SK-N-SH treated with all-trans-retinoic acid at 6 μM for 48 hours (cell line): ENCODE data around the gene DPYD.

Source experiments
- ZNF565 ChIP-seq: fragments of 450-650 bp; formaldehyde crosslinking; conservative IDR thresholded peaks from 2 replicates; pipeline ENCODE4 v1.5.0; 2020; ENCODE audit warnings: low read depth, mild to moderate bottlenecking, moderate library complexity
- ZNF8 ChIP-seq: fragments of 450-650 bp; formaldehyde crosslinking; IDR thresholded peaks from 2 replicates; pipeline ENCODE4 v1.5.0; 2020; ENCODE audit warnings: mild to moderate bottlenecking, moderate library complexity
- TF ChIP-seq, protein P1 (sequence below): fragments of 250-450 bp; sonication (Bioruptor Pico); IDR thresholded peaks from 2 replicates; pipeline ENCODE4 v1.8.0; 2020; ENCODE audit warnings: mild to moderate bottlenecking, moderate library complexity, borderline replicate concordance

DNA sequence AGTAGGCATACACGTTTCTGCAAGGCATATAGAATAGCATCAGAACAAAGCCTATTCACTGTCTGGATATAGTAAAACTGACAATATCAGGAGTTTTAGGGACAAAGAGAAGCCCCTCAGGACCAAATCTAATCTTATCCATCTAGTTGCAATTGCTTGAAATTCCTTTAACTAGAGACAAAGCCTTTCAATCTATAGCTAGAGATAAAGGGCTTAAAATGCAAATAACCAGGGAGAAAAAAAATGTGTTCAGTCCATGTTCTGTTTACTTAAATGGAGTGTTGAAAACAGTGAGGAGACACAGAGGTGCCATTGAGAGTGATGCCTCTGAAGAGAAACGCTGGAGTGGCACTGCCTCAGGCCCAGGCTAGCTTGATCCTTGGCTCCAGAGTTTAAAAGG is 286.1 kb downstream of the DPYD start:
- no peak for TF ChIP-seq ZNF8 (CRISPR knock-in tag)
- no peak for TF ChIP-seq ZNF565
- TF ChIP-seq, protein P1, sequence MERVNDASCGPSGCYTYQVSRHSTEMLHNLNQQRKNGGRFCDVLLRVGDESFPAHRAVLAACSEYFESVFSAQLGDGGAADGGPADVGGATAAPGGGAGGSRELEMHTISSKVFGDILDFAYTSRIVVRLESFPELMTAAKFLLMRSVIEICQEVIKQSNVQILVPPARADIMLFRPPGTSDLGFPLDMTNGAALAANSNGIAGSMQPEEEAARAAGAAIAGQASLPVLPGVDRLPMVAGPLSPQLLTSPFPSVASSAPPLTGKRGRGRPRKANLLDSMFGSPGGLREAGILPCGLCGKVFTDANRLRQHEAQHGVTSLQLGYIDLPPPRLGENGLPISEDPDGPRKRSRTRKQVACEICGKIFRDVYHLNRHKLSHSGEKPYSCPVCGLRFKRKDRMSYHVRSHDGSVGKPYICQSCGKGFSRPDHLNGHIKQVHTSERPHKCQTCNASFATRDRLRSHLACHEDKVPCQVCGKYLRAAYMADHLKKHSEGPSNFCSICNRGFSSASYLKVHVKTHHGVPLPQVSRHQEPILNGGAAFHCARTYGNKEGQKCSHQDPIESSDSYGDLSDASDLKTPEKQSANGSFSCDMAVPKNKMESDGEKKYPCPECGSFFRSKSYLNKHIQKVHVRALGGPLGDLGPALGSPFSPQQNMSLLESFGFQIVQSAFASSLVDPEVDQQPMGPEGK (CRISPR knock-in tag) = no peak
